Neural cell (in vitro differentiated cells): ENCODE data around the gene PIEZO1. TPM values are rescaled to one million over a fixed set of nuclear protein-coding genes. Genes with fewer than 3 reads are reported as not detected.

Experiments
- H2AFZ ChIP-seq: fragments of 200-600, 300-800 bp; sonication (generic), shearing (Covaris generic); 2 replicates; pipeline ENCODE4 v1.6.0; 2014; ENCODE audit warnings: low read depth, mild to moderate bottlenecking, antibody characterized with exemption, low read length, moderate library complexity
- H3F3A ChIP-seq: fragments of 200-600 bp; shearing (Covaris generic); 2 replicates; pipeline ENCODE4 v1.6.1; 2016; ENCODE audit warnings: mild to moderate bottlenecking, moderate library complexity, mixed read lengths, antibody characterized with exemption, low read length; ENCODE audit not compliant: insufficient read depth, poor library complexity, severe bottlenecking
- H3K27ac ChIP-seq: fragments of 200-600, 300-800 bp; sonication (generic), shearing (Covaris generic); 2 replicates; pipeline ENCODE4 v1.5.1; 2014; ENCODE audit warnings: mild to moderate bottlenecking, low read length, moderate library complexity
- H3K27me3 ChIP-seq: fragments of 300-800, 200-600 bp; sonication (generic), shearing (Covaris generic); 2 replicates; pipeline ENCODE4 v1.6.0; 2014; ENCODE audit warnings: mild to moderate bottlenecking, low read depth, low read length, moderate library complexity; ENCODE audit not compliant: insufficient read depth
- H3K36me3 ChIP-seq: fragments of 300-800, 200-600 bp; sonication (generic), shearing (Covaris generic); 2 replicates; pipeline ENCODE4 v1.5.1; 2014; ENCODE audit warnings: mild to moderate bottlenecking, antibody characterized with exemption, low read length, moderate library complexity; ENCODE audit not compliant: insufficient read depth
- H3K4me2 ChIP-seq: fragments of 300-800, 200-600 bp; sonication (generic), shearing (Covaris generic); 2 replicates; pipeline ENCODE4 v1.6.0; 2014; ENCODE audit warnings: mild to moderate bottlenecking, low read length
- H3K4me3 ChIP-seq: fragments of 300-800, 200-600 bp; sonication (generic), shearing (Covaris generic); 2 replicates; pipeline ENCODE4 v1.5.1; 2014; ENCODE audit warnings: mild to moderate bottlenecking, low read length, moderate library complexity
- H3K79me2 ChIP-seq: fragments of 200-600 bp; shearing (Covaris generic); replicated peaks from 2 replicates; pipeline ENCODE4 v1.6.0; 2014; ENCODE audit warnings: mild to moderate bottlenecking, low read length, moderate library complexity; ENCODE audit not compliant: insufficient read depth
- H3K9ac ChIP-seq: fragments of 300-800, 200-600 bp; sonication (generic), shearing (Covaris generic); 2 replicates; pipeline ENCODE4 v1.6.1; 2016; ENCODE audit warnings: mild to moderate bottlenecking, low read length, mixed read lengths
- H3K9me2 ChIP-seq: fragments of 200-600 bp; shearing (Covaris generic); 2 replicates; pipeline ENCODE4 v1.6.1; 2016; ENCODE audit warnings: mild to moderate bottlenecking, low read length, mixed read lengths; ENCODE audit not compliant: insufficient read depth
- H3K9me3 ChIP-seq: fragments of 200-600, 300-800 bp; sonication (generic), shearing (Covaris generic); 2 replicates; pipeline ENCODE4 v1.6.1; 2016; ENCODE audit warnings: mild to moderate bottlenecking, mixed run types, low read length, moderate library complexity, mixed read lengths
- H4K20me1 ChIP-seq: fragments of 200-600 bp; shearing (Covaris generic); 2 replicates; pipeline ENCODE4 v1.6.1; 2016; ENCODE audit warnings: mild to moderate bottlenecking, mixed run types; ENCODE audit not compliant: insufficient read depth
- CTCF ChIP-seq: fragments of 450-650 bp; IDR thresholded peaks from 2 replicates; pipeline ENCODE4 v1.5.1; 2014; ENCODE audit warnings: antibody characterized with exemption, mild to moderate bottlenecking, moderate library complexity; ENCODE audit not compliant: poor library complexity, severe bottlenecking
- EP300 ChIP-seq: fragments of 450-650 bp; conservative IDR thresholded peaks from 2 replicates; pipeline ENCODE4 v1.6.1; 2014; ENCODE audit warnings: antibody characterized with exemption, mild to moderate bottlenecking, moderate library complexity; ENCODE audit not compliant: poor library complexity, severe bottlenecking
- EZH2 ChIP-seq: fragments of 200-600, 300-800 bp; shearing (Covaris generic), sonication (generic); IDR thresholded peaks from 2 replicates; pipeline ENCODE4 v1.6.1; 2014; ENCODE audit warnings: antibody characterized with exemption, low read length, borderline replicate concordance, mild to moderate bottlenecking; ENCODE audit not compliant: insufficient read depth, poor library complexity, severe bottlenecking
- MXI1 ChIP-seq: fragments of 450-650 bp; conservative IDR thresholded peaks from 2 replicates; pipeline ENCODE4 v1.6.1; 2014; ENCODE audit warnings: antibody characterized with exemption, mild to moderate bottlenecking; ENCODE audit not compliant: poor library complexity, severe bottlenecking
- POLR2AphosphoS5 ChIP-seq: IDR thresholded peaks from 2 replicates; pipeline ENCODE4 v1.6.1; 2012
- RAD21 ChIP-seq: fragments of 450-650 bp; conservative IDR thresholded peaks from 2 replicates; pipeline ENCODE4 v1.6.1; 2014; ENCODE audit warnings: antibody characterized with exemption, mild to moderate bottlenecking, moderate library complexity
- REST ChIP-seq: IDR thresholded peaks from 2 replicates; pipeline ENCODE4 v1.6.1; 2012; ENCODE audit warnings: borderline replicate concordance
- SMC3 ChIP-seq: fragments of 450-650 bp; conservative IDR thresholded peaks from 2 replicates; pipeline ENCODE4 v1.6.1; 2014; ENCODE audit warnings: antibody characterized with exemption, mild to moderate bottlenecking, moderate library complexity; ENCODE audit not compliant: poor library complexity
- TAF1 ChIP-seq: IDR thresholded peaks from 2 replicates; pipeline ENCODE4 v1.6.1; 2012; ENCODE audit warnings: low read depth
- polyA plus RNA-seq: library from polyadenylated mRNA; depleted of rRNA; stranded (reverse); fragments of >200 nt; gene quantifications from 2 replicates; pipeline ENCODE4 v1.2.3, GENCODE V29; 2014

Gene PIEZO1
- polyA plus RNA-seq, 1 donor from 2014 or later = not detected

GRCh38 chr16:88694221-88695087 lies 90.6 kb downstream of the PIEZO1 start:
- no peaks in the 10 kb centered on the region for H3K36me3 ChIP-seq
- no peak overlapping the region for H3K27ac ChIP-seq
- H3K9ac ChIP-seq = no peak overlapping the region
- H2AFZ ChIP-seq = no peak overlapping the region
- TF ChIP-seq RAD21 (no peak), TAF1 (no peak), MXI1 (no peak), EP300 (no peak), REST (no peak), CTCF (no peak), EZH2 (no peak), SMC3 (no peak), POLR2AphosphoS5 (no peak)
- no peaks in the 10 kb centered on the region for H4K20me1 ChIP-seq
- no peak overlapping the region for H3K4me2 ChIP-seq
- H3K9me2 ChIP-seq = no peaks in the 10 kb centered on the region
- H3K9me3 ChIP-seq = no peaks in the 10 kb centered on the region
- no peak overlapping the region for H3K4me3 ChIP-seq
- no peaks in the 10 kb centered on the region for H3F3A ChIP-seq
- H3K27me3 ChIP-seq = no peaks in the 10 kb centered on the region
- H3K79me2 ChIP-seq = no peaks in the 10 kb centered on the region

- Histone ChIP-seq H3K9ac (no peak overlapping the region), H2AFZ (no peak overlapping the region), H3K36me3 (no peaks in the 10 kb centered on the region), H3K27ac (no peak overlapping the region), H3K27me3 (peaks cover 2% of the 10 kb centered on the region), H3K79me2 (no peaks in the 10 kb centered on the region), H3K9me3 (no peaks in the 10 kb centered on the region), H3K4me3 (no peak overlapping the region), H3K9me2 (no peaks in the 10 kb centered on the region), H4K20me1 (no peaks in the 10 kb centered on the region), H3F3A (no peaks in the 10 kb centered on the region), H3K4me2 (no peak overlapping the region)
- TF ChIP-seq EP300 (no peak), CTCF (no peak), REST (no peak), RAD21 (no peak), MXI1 (no peak), TAF1 (no peak), SMC3 (no peak), POLR2AphosphoS5 (no peak), EZH2 (no peak)
Observed at GRCh38 chr16:88693420-88694177, 91.4 kb downstream of the PIEZO1 start.
